Astrocyte of the cerebellum (primary cell): ENCODE data around the gene PRKACA.

Experiments used
- DNase-seq: peaks from one replicate; pipeline ENCODE4 v3.0.0-alpha.2; 2011; ENCODE audit warnings: low read depth
- H3K4me3 ChIP-seq: 2 replicates; pipeline ENCODE4 v1.5.1; 2011; ENCODE audit warnings: mild to moderate bottlenecking, low read depth, low read length, moderate library complexity
- CTCF ChIP-seq: IDR thresholded peaks from 2 replicates; pipeline ENCODE4 v1.5.1; 2012; ENCODE audit warnings: low read length, low read depth, moderate library complexity, mild to moderate bottlenecking; ENCODE audit errors: missing control alignments
- in situ Hi-C: cut with HindIII; loops from 2 replicates; pipeline ENCODE4 v1.10.0; 2017; ENCODE audit warnings: low sequenced_read_pairs

The PRKACA gene

GRCh38 chr19:14081797-14082674 is 35.5 kb downstream of the PRKACA start:
- in situ Hi-C loops = no loop called here
- DNase-seq = no peak
- H3K4me3 ChIP-seq = peak overlapping the region; percentile 66
- no peak for TF ChIP-seq CTCF

- TF ChIP-seq CTCF = no peak
- in situ Hi-C loops = no loop called here
These were observed 36.4 kb downstream of the PRKACA start for GRCh38 chr19:14080887-14081796.

GRCh38 chr19:14078411-14078810 is 39.2 kb downstream of the PRKACA start:
- in situ Hi-C loops = loop anchor here (5.0 kb wide), 2 partner anchors 59 to 191 kb away; partner anchors contain the start of gene ASF1B
- DNase-seq = no peak
- no peak overlapping the region for H3K4me3 ChIP-seq
- no peak for TF ChIP-seq CTCF

More at GRCh38 chr19:14080887-14081796, 36.4 kb downstream of the PRKACA start:
- H3K4me3 ChIP-seq = peak overlapping the region; percentile 66
- peak; percentile 99 for DNase-seq

- peak overlapping the region; percentile 55 for H3K4me3 ChIP-seq
- TF ChIP-seq CTCF = no peak
- DNase-seq = no peak
- in situ Hi-C loops = no loop called here
These were observed 43.4 kb downstream of the PRKACA start for GRCh38 chr19:14073925-14074838.

GRCh38 chr19:14073261-14073924 is 44.2 kb downstream of the PRKACA start:
- no peak for DNase-seq
- peak; percentile 17 for TF ChIP-seq CTCF

More at GRCh38 chr19:14073261-14073924, 44.2 kb downstream of the PRKACA start:
- in situ Hi-C loops = no loop called here
- H3K4me3 ChIP-seq = peak overlapping the region; percentile 55
